Middle frontal gyrus (tissue), 1 donor: ENCODE results near the gene QSOX1.

Experiments
- DNase-seq: peaks from one replicate; pipeline ENCODE4 v3.0.0-alpha.2; 2015; ENCODE audit warnings: low spot score; ENCODE audit errors: extremely low spot score

The QSOX1 gene

GRCh38 chr1:180211156-180211859, 56.6 kb downstream of the QSOX1 start:
- no peak for DNase-seq

GRCh38 chr1:180211860-180212229, 57.2 kb downstream of the QSOX1 start:
- DNase-seq = no peak

- DNase-seq = no peak
These were observed 58.9 kb downstream of the QSOX1 start for GRCh38 chr1:180213401-180214170.

GRCh38 chr1:180215856-180216625, 61.4 kb downstream of the QSOX1 start:
- DNase-seq = no peak

- no peak for DNase-seq
These were observed 62.3 kb downstream of the QSOX1 start for GRCh38 chr1:180217006-180217405.

DNA sequence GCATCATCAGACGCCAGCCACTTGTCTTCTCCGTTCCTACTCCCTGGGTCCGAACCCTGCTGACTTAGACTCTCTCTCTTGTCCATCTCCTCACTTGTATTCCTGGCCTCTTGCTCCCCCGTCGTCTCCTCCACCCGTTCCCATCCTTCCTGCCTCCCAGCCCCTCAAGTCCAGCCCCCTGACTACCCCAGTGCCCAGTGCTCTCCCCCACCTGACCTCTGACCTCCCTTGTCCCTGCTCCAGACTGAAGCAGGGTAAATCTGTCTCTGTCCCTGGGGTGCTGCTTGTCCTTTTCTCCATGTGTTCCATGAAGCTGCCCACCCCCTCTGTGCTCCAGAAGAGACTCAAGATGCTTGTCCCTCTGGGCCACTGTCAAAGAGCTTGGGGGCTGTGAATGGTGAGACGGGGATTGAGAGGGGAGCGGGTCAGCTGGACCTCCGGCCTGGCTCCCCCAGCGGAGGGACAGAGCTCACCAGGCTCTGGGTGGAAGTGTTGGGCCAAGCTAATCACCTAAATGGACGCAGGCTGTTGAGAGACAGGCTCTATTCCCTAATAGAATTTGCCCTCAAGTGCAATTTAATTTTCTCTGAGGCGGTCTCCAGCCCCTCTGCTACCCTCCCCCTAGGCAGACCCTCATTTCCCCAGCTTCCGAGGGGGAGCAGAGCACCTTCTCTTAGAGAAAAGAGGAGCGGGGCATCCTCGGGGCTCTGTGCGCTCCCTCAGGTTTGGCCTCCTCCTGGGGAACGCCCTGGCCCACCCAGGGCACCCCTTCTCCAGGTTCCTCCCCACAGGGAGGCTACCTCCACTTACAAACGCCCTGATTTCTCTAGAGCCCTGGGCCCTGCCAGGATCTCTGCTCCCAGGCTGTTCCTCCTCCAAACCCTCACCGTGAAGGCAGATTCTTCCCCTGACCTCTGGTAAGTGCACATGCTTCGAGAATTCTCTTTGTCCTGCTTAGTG, 64.4 kb downstream of the QSOX1 start:
- no peak for DNase-seq

DNA sequence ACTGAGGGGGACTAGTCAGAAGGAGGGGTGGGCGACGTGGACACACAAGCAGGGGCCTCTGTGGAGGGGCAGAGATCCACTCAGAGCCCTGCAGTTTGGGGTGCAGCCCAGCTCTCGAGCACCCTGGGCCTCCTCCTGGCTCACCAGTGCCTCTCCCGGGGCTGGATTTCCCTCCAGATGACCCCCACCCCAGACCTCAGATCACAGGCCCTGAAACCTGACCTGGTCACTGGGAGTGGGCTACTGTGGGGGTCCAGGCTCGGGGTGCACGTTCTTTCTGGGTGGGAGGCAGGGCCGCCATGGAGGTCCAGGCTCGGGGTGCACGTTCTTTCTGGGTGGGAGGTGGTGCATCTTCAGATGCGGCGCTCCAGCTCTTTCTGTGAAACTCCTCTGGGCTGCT, 65.1 kb downstream of the QSOX1 start:
- no peak for DNase-seq

GRCh38 chr1:180221462-180221861, 66.8 kb downstream of the QSOX1 start:
- no peak for DNase-seq

DNA sequence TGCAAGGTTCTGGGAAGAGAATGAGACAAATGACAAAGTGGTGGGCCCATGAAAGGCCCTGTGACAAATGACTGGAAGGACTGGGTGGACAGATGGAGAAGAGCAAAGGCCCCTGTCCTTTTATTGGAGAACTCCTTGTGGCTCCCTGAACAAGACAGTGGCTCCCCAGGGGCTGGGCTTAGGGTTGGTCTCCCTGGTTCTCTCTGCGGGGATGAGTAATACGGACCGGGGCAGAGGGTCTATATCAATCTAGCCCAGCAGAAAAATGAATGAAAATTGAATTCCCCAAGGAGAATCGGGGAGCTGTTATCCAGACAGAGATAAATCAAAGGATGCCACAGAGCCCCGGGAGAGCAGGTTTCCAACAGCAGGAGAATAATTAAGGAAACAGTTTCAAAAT, 70.2 kb downstream of the QSOX1 start:
- DNase-seq = no peak

DNA sequence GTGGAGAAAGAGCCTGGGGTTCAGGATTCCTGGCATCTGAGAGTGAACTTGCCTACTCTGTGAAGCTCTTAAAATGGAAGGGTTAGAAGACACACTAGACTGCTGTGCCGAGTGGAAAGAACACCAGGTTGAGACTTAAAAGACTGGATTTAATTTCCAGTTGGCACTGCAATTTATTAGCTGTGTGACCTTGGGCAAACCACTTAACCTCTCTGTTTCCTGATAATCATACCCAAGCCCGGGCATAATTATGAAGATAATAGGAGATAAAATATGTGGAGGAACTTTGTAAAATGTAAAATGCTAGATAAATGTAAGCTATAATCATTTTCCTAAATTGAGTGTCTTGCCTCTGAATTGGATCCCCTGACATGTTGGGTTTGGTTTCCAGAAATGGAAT, 70.7 kb downstream of the QSOX1 start:
- no peak for DNase-seq

- DNase-seq = no peak
These were observed 73.4 kb downstream of the QSOX1 start for GRCh38 chr1:180227861-180228647.

- no peak for DNase-seq
These were observed 74.2 kb downstream of the QSOX1 start for GRCh38 chr1:180228648-180229482.

GRCh38 chr1:180229483-180230415, 75.1 kb downstream of the QSOX1 start, which contains the start of gene LHX4:
Gene LHX4, plus strand, starts transcription at chr1:180230264. Its CDS starts 266 bp downstream, at chr1:180230530.
- DNase-seq = no peak

GRCh38 chr1:180230416-180230790, 75.7 kb downstream of the QSOX1 start:
- DNase-seq = no peak

- DNase-seq = no peak
These were observed 76.3 kb downstream of the QSOX1 start for GRCh38 chr1:180230791-180231505.

GRCh38 chr1:180231506-180231921, 76.8 kb downstream of the QSOX1 start:
- no peak for DNase-seq

DNA sequence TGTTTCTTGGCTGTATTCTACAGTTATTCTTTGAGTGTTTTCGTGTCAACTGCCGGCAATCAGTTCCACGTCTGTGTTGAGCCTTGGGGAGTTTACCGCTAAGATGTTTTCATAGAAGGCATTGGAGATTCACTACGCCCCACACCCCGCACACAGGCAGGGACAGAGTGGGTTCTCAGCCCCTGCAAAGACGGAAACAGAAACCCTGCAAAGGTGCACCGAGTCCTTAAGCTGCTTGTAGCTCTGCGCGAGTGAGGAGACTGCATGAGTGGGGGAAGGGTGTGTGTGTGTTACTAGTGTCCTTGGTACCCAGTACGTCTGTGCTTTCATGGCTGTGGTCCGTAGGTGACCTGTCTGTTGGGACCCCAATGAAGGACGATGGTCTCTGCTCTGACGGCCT, 77.3 kb downstream of the QSOX1 start:
- no peak for DNase-seq
